ENCODE measurements around the gene ZFYVE28. TPM values are rescaled to one million over a fixed set of nuclear protein-coding genes. Genes with fewer than 3 reads are reported as not detected.
A peak's percentile ranks its signal among the peaks of the same experiment; 100 is the strongest.

The ZFYVE28 gene
- total and polyA plus RNA-seq, 8 donors, result 4.9 to 88.8 (median 7.3) TPM

- Histone ChIP-seq H3K4me3 (no peak overlapping the region), H3K36me3 (peaks cover 5 to 29% (median 19%) of the 10 kb centered on the region in 4 donors), H3K27ac (peak overlapping the region in 4 of 5 donors; percentile 29 to 46 (median 42)), H3K9me3 (no peaks in the 10 kb centered on the region), H3K4me1 (peaks cover 3 to 22% (median 12%) of the 10 kb centered on the region in 4 donors), H3K27me3 (no peaks in the 10 kb centered on the region)
- TF ChIP-seq CTCF (IDR thresholded peaks at IDR 0.05), result no peak
- no peak for TF ChIP-seq POLR2AphosphoS5 (IDR thresholded peaks at IDR 0.05)
- no peak for TF ChIP-seq EP300 (IDR thresholded peaks at IDR 0.05)
- TF ChIP-seq POLR2A (IDR thresholded peaks at IDR 0.05), result no peak
- intact Hi-C loops (cut with DNase I; ENCODE audit: low total_unique reads), result no loop called here
- WGBS, 5 donors, result 88 to 91% (median 89%) methylated on average over 27 to 28 of the region's 28 CpGs
- no peak for DNase-seq
These were observed 84.4 kb downstream of the ZFYVE28 start for GRCh38 chr4:2333916-2334644.

GRCh38 chr4:2333356-2333841, 85.0 kb downstream of the ZFYVE28 start:
- Histone ChIP-seq H3K4me3 (no peak overlapping the region), H3K4me1 (peaks cover 3 to 22% (median 12%) of the 10 kb centered on the region in 4 donors), H3K27me3 (no peaks in the 10 kb centered on the region), H3K36me3 (peaks cover 5 to 30% (median 13%) of the 10 kb centered on the region in 4 donors), H3K9me3 (no peaks in the 10 kb centered on the region), H3K27ac (peak overlapping the region in 4 of 5 donors; percentile 29 to 60 (median 46))
- TF ChIP-seq CTCF (IDR thresholded peaks at IDR 0.05), result no peak
- TF ChIP-seq EP300 (IDR thresholded peaks at IDR 0.05), result no peak
- peak in 1 of 3 donors; percentile 44 for TF ChIP-seq POLR2AphosphoS5 (IDR thresholded peaks at IDR 0.05)
- TF ChIP-seq POLR2A (IDR thresholded peaks at IDR 0.05), result no peak
- intact Hi-C loops (cut with DNase I; ENCODE audit: low total_unique reads), result no loop called here
- 23 to 60% (median 31%) methylated on average over 1 to 18 of the region's 18 CpGs for WGBS, 5 donors
- peak; percentile 64 to 76 for DNase-seq

GRCh38 chr4:2332976-2333319, 85.5 kb downstream of the ZFYVE28 start:
- H3K4me1 ChIP-seq, result peaks cover 3 to 22% (median 12%) of the 10 kb centered on the region in 4 donors
- no peak overlapping the region for H3K4me3 ChIP-seq
- H3K27me3 ChIP-seq, result no peaks in the 10 kb centered on the region
- no peak for DNase-seq
- H3K27ac ChIP-seq, result peak overlapping the region in 2 of 5 donors; percentile 25 to 35
- H3K9me3 ChIP-seq, result peaks cover 0 to 4% (median 1%) of the 10 kb centered on the region in 4 donors
- 84 to 91% (median 86%) methylated on average over 6 of the region's 6 CpGs for WGBS, 5 donors
- peaks cover 5 to 34% (median 11%) of the 10 kb centered on the region in 4 donors for H3K36me3 ChIP-seq
- TF ChIP-seq POLR2AphosphoS5 (IDR thresholded peaks at IDR 0.05), result no peak
- no peak for TF ChIP-seq CTCF (IDR thresholded peaks at IDR 0.05)
- no peak for TF ChIP-seq EP300 (IDR thresholded peaks at IDR 0.05)
- no peak for TF ChIP-seq POLR2A (IDR thresholded peaks at IDR 0.05)
- intact Hi-C loops (cut with DNase I; ENCODE audit: low total_unique reads), result no loop called here

GRCh38 chr4:2332201-2332975, 86.1 kb downstream of the ZFYVE28 start:
- DNase-seq, result no peak
- H3K4me1 ChIP-seq, result peaks cover 3 to 22% (median 12%) of the 10 kb centered on the region in 4 donors
- peaks cover 5 to 39% (median 10%) of the 10 kb centered on the region in 4 donors for H3K36me3 ChIP-seq
- peaks cover 0 to 9% (median 7%) of the 10 kb centered on the region in 4 donors for H3K9me3 ChIP-seq
- no peaks in the 10 kb centered on the region for H3K27me3 ChIP-seq
- H3K4me3 ChIP-seq, result no peak overlapping the region
- WGBS, 5 donors, result 90 to 97% (median 93%) methylated on average over 19 to 21 of the region's 21 CpGs
- H3K27ac ChIP-seq, result peak overlapping the region in 1 of 5 donors; percentile 35
- intact Hi-C loops (cut with DNase I; ENCODE audit: low total_unique reads), result no loop called here
- TF ChIP-seq POLR2AphosphoS5 (IDR thresholded peaks at IDR 0.05) (no peak), CTCF (IDR thresholded peaks at IDR 0.05) (no peak)

Data from stomach (tissue), 9 donors.